IMR-90 (cell line): ENCODE data around the gene SLC25A46. TPM values are rescaled to one million over a fixed set of nuclear protein-coding genes. Genes with fewer than 3 reads are reported as not detected.

Source experiments
- ATAC-seq: fragments of 200-7000 bp; cut with Tn5 transposase; 2 replicates; pipeline ENCODE4 v1.9.1; 2020; ENCODE audit warnings: low read depth, mild to moderate bottlenecking, moderate library complexity
- BruUV-seq: library from RNA; stranded (reverse); fragments of 400-500 nt; replicated peaks from 2 replicates; lab custom pipeline; 2021; lab: Mats Ljungman, UMichigan
- CTCF ChIA-PET: fragments of 300-600 bp; formaldehyde crosslinking; extraction: SDS; loops from one replicate; lab custom pipeline; 2021; ENCODE audit warnings: antibody characterized with exemption; lab: Yijun Ruan, JAX
- POLR2A ChIA-PET: fragments of 300-600 bp; sonication (Branson Sonifier 250); formaldehyde crosslinking; loops from one replicate; lab custom pipeline; 2022; ENCODE audit warnings: antibody characterized with exemption; ENCODE audit not compliant: unreplicated experiment; lab: Charles Lee
- DNase-seq: peaks from one replicate; pipeline ENCODE4 v3.0.0; 2013
- H2AFZ ChIP-seq: replicated peaks from 2 replicates; pipeline ENCODE3; 2013; ENCODE audit warnings: low read length, mild to moderate bottlenecking; ENCODE audit not compliant: poor library complexity
- H2AK5ac ChIP-seq: 2 replicates; pipeline ENCODE4 v1.6.1; 2013; ENCODE audit warnings: low read depth, low read length, inconsistent platforms
- H2AK9ac ChIP-seq: replicated peaks from 2 replicates; pipeline ENCODE3; 2013; ENCODE audit warnings: mild to moderate bottlenecking, low read depth, low read length, moderate library complexity; ENCODE audit not compliant: poor library complexity
- H2BK120ac ChIP-seq: 2 replicates; pipeline ENCODE4 v1.6.1; 2013; ENCODE audit warnings: low read depth, low read length, inconsistent platforms
- H2BK15ac ChIP-seq: 3 replicates; pipeline ENCODE4 v1.6.1; 2013; ENCODE audit warnings: low read depth, low read length, inconsistent platforms
- H2BK20ac ChIP-seq: 2 replicates; pipeline ENCODE4 v1.6.1; 2013; ENCODE audit warnings: low read depth, mild to moderate bottlenecking, inconsistent platforms, low read length, moderate library complexity
- H2BK5ac ChIP-seq: 2 replicates; pipeline ENCODE4 v1.6.1; 2013; ENCODE audit warnings: mild to moderate bottlenecking, low read depth, low read length, inconsistent platforms; ENCODE audit not compliant: poor library complexity, severe bottlenecking
- H3K14ac ChIP-seq: replicated peaks from 2 replicates; pipeline ENCODE4 v1.6.1; 2013; ENCODE audit warnings: low read depth, low read length, inconsistent platforms
- H3K18ac ChIP-seq: 2 replicates; pipeline ENCODE4 v1.6.1; 2013; ENCODE audit warnings: low read depth, low read length, control low read depth
- H3K23ac ChIP-seq: 2 replicates; pipeline ENCODE4 v1.6.1; 2013; ENCODE audit warnings: low read depth, low read length, inconsistent platforms
- H3K27ac ChIP-seq: 2 replicates; pipeline ENCODE4 v1.5.1; 2013; ENCODE audit warnings: mild to moderate bottlenecking, control low read depth, low read length; ENCODE audit not compliant: insufficient read depth
- H3K27me3 ChIP-seq: 2 replicates; pipeline ENCODE4 v1.6.1; 2013; ENCODE audit warnings: low read length; ENCODE audit not compliant: control insufficient read depth, insufficient read depth
- H3K36me3 ChIP-seq: 2 replicates; pipeline ENCODE4 v1.6.1; 2013; ENCODE audit warnings: low read length, mixed read lengths; ENCODE audit not compliant: control insufficient read depth, insufficient read depth
- H3K4ac ChIP-seq: 2 replicates; pipeline ENCODE4 v1.6.1; 2013; ENCODE audit warnings: low read depth, low read length, inconsistent platforms
- H3K4me1 ChIP-seq: 2 replicates; pipeline ENCODE4 v1.6.1; 2013; ENCODE audit warnings: low read length, mixed read lengths; ENCODE audit not compliant: control insufficient read depth, insufficient read depth
- H3K4me2 ChIP-seq: 2 replicates; pipeline ENCODE4 v1.6.1; 2013; ENCODE audit warnings: low read depth, mild to moderate bottlenecking, control low read depth, low read length, moderate library complexity
- H3K4me3 ChIP-seq: 2 replicates; pipeline ENCODE4 v1.5.1; 2013; ENCODE audit warnings: low read depth, mild to moderate bottlenecking, control low read depth, low read length, moderate library complexity; ENCODE audit not compliant: insufficient read depth
- H3K56ac ChIP-seq: 2 replicates; pipeline ENCODE4 v1.6.1; 2013; ENCODE audit warnings: low read length, inconsistent platforms; ENCODE audit not compliant: insufficient read depth; ENCODE audit errors: extremely low read depth
- H3K79me1 ChIP-seq, 2 experiments: 2 replicates each; pipeline ENCODE4 v1.6.1; 2013; ENCODE audit warnings: low read length in 2 of 2, inconsistent platforms in 1 of 2, low read depth in 1 of 2
- H3K9ac ChIP-seq: 2 replicates; pipeline ENCODE4 v1.6.1; 2013; ENCODE audit warnings: low read depth, low read length, control low read depth
- H3K9me1 ChIP-seq: 2 replicates; pipeline ENCODE4 v1.6.1; 2013; ENCODE audit warnings: low read length, inconsistent platforms; ENCODE audit not compliant: insufficient read depth
- H3K9me3 ChIP-seq: 2 replicates; pipeline ENCODE4 v1.6.1; 2013; ENCODE audit warnings: low read length; ENCODE audit not compliant: control insufficient read depth, insufficient read depth
- H4K20me1 ChIP-seq: 2 replicates; pipeline ENCODE4 v1.6.1; 2013; ENCODE audit warnings: low read length, inconsistent platforms; ENCODE audit not compliant: insufficient read depth
- H4K5ac ChIP-seq: 2 replicates; pipeline ENCODE4 v1.6.1; 2013; ENCODE audit warnings: mild to moderate bottlenecking, low read depth, low read length, control low read depth
- H4K8ac ChIP-seq, 2 experiments: 2 replicates each; pipeline ENCODE4 v1.6.1; 2013; ENCODE audit warnings: low read depth in 2 of 2, low read length in 2 of 2, control low read depth in 1 of 2, inconsistent platforms in 1 of 2
- H4K91ac ChIP-seq: 2 replicates; pipeline ENCODE4 v1.6.1; 2013; ENCODE audit warnings: low read depth, low read length, inconsistent platforms; ENCODE audit not compliant: insufficient read depth
- BHLHE40 ChIP-seq: fragments of 150-350 bp; IDR thresholded peaks from 2 replicates; pipeline ENCODE4 v1.6.1; 2016; ENCODE audit warnings: mild to moderate bottlenecking, low read depth, low read length
- CEBPB ChIP-seq: IDR thresholded peaks from 2 replicates; pipeline ENCODE4 v1.6.1; 2012; ENCODE audit warnings: low read depth, low read length, improper control_type of control experiment
- CHD1 ChIP-seq: IDR thresholded peaks from 2 replicates; pipeline ENCODE4 v1.6.1; 2012; ENCODE audit warnings: low read depth, low read length, improper control_type of control experiment
- CTCF ChIP-seq: conservative IDR thresholded peaks from 2 replicates; pipeline ENCODE4 v1.5.1; 2012; ENCODE audit warnings: mild to moderate bottlenecking, low read depth, low read length, improper control_type of control experiment
- FOS ChIP-seq: fragments of 150-350 bp; IDR thresholded peaks from 2 replicates; pipeline ENCODE4 v1.6.1; 2016; ENCODE audit warnings: low read depth, low read length
- MAZ ChIP-seq: IDR thresholded peaks from 2 replicates; pipeline ENCODE4 v1.6.1; 2012; ENCODE audit warnings: low read depth, mild to moderate bottlenecking, low read length, improper control_type of control experiment, moderate library complexity, borderline replicate concordance
- MXI1 ChIP-seq: IDR thresholded peaks from 2 replicates; pipeline ENCODE4 v1.6.1; 2012; ENCODE audit warnings: low read depth, mild to moderate bottlenecking, low read length, moderate library complexity, borderline replicate concordance
- NFE2L2 ChIP-seq: fragments of 150-350 bp; IDR thresholded peaks from 2 replicates; pipeline ENCODE4 v1.6.1; 2016; ENCODE audit warnings: low read depth, mild to moderate bottlenecking, low read length
- POLR2A ChIP-seq: IDR thresholded peaks from 2 replicates; pipeline ENCODE4 v1.6.1; 2012; ENCODE audit warnings: mild to moderate bottlenecking, low read depth, low read length
- RAD21 ChIP-seq: IDR thresholded peaks from 2 replicates; pipeline ENCODE4 v1.6.1; 2012; ENCODE audit warnings: low read length, improper control_type of control experiment
- RCOR1 ChIP-seq: IDR thresholded peaks from 2 replicates; pipeline ENCODE4 v1.6.1; 2012; ENCODE audit warnings: mild to moderate bottlenecking, low read length, improper control_type of control experiment; ENCODE audit not compliant: insufficient replicate concordance
- RFX5 ChIP-seq: IDR thresholded peaks from 2 replicates; pipeline ENCODE4 v1.8.0; 2012; ENCODE audit warnings: low read depth, mild to moderate bottlenecking, low read length, moderate library complexity
- SMC3 ChIP-seq: fragments of 150-350 bp; IDR thresholded peaks from 2 replicates; pipeline ENCODE4 v1.6.1; 2016; ENCODE audit warnings: low read depth, mild to moderate bottlenecking, antibody characterized with exemption, low read length, moderate library complexity
- USF2 ChIP-seq: fragments of 150-350 bp; IDR thresholded peaks from 2 replicates; pipeline ENCODE4 v1.6.1; 2017; ENCODE audit warnings: mild to moderate bottlenecking, antibody characterized with exemption, low read length, low read depth
- WGBS, 2 experiments: methylation state at CpG; one replicate each; pipeline versions ENCODE4 v1.1.5 to v1.1.7; 2013; ENCODE audit warnings: missing lambda C conversion rate in 2 of 2; ENCODE audit not compliant: insufficient read length in 1 of 2; ENCODE audit errors: extremely low coverage in 2 of 2; 5-methylcytosine and 5-hydroxymethylcytosine counted together
- dilution Hi-C: fragments of 300-500 bp; cut with HindIII; formaldehyde crosslinking; loops from one replicate; pipeline ENCODE4 v1.14.3; 2018; ENCODE audit warnings: low sequenced_read_pairs; ENCODE audit not compliant: unreplicated experiment
- in situ Hi-C: fragments of 300-500 bp; cut with MboI; formaldehyde crosslinking; loops from 3 replicates; pipeline ENCODE4 v1.14.3; 2019; ENCODE audit warnings: low sequenced_read_pairs, inconsistent platforms, mixed read lengths
- intact Hi-C: fragments of 100-400 bp; cut with micrococcal nuclease; formaldehyde crosslinking; loops from 2 replicates; pipeline ENCODE4 v1.10.0; 2022
- polyA plus RNA-seq, 3 experiments: library from polyadenylated mRNA; depleted of rRNA; stranded (reverse); fragments of >200 nt; gene quantifications; 2 replicates each; pipeline ENCODE4 v1.2.3, GENCODE V29; 2012; ENCODE audit warnings: low replicate concordance in 1 of 3
- total RNA-seq: library from RNA; depleted of rRNA; stranded (reverse); fragments of >200 nt; gene quantifications from 2 replicates; pipeline ENCODE4 v1.2.3, GENCODE V29; 2012
- TF ChIP-seq, protein P1 (sequence below): fragments of 150-350 bp; IDR thresholded peaks from 2 replicates; pipeline ENCODE4 v1.6.1; 2016; ENCODE audit warnings: low read depth, mild to moderate bottlenecking, low read length, moderate library complexity, borderline replicate concordance

The SLC25A46 gene
- total and polyA plus RNA-seq, 2 of the 4 experiments (the other 2 are of a cell fraction), result 25.1 to 67.9 TPM

DNA sequence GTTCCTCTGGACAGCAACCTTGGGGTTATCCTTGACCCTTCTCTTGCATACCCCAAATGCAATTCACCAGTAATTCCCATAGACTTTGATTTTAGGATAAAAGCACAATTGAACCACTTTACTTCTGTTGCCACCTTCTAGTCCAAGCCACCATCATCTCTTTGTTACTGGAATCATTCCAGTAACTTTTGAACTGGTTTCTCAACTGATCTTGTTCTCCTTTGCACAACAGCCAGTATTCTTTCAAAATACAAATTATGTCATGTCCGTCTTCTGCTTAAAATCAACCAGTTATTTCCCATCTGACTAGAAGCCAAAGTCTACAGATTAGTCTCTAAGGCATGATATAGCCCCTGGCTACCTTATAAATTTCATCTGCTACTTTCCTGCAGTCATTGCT is 21.4 kb downstream of the SLC25A46 start:
- Histone ChIP-seq H3K4me2 (no peak overlapping the region), H4K8ac (no peak overlapping the region), H2BK20ac (no peak overlapping the region), H3K27ac (no peak overlapping the region), H3K18ac (no peak overlapping the region), H2AK5ac (no peak overlapping the region), H2BK120ac (no peak overlapping the region), H4K91ac (no peak overlapping the region), H3K56ac (no peak overlapping the region), H3K14ac (no peak overlapping the region), H3K4me3 (no peak overlapping the region), H3K9me1 (no peaks in the 10 kb centered on the region), H4K20me1 (no peaks in the 10 kb centered on the region), H3K36me3 (peaks cover 10% of the 10 kb centered on the region), H2BK5ac (no peak overlapping the region), H3K23ac (no peak overlapping the region), H4K5ac (no peak overlapping the region), H3K27me3 (no peaks in the 10 kb centered on the region), H2AK9ac (no peak overlapping the region), H3K79me1 (peaks cover 0 to 4% of the 10 kb centered on the region in 2 experiments; a peak in 1 of 4 replicates), H3K4ac (no peak overlapping the region), H2AFZ (no peak overlapping the region), H3K4me1 (no peaks in the 10 kb centered on the region), H3K9ac (no peak overlapping the region), H2BK15ac (no peak overlapping the region), H3K9me3 (no peaks in the 10 kb centered on the region)
- ATAC-seq, result no peak
- no TSS peak for BruUV-seq
- DNase-seq, result no peak
- POLR2A ChIA-PET, result no interaction called here
- intact Hi-C loops (loop anchor here (10.0 kb wide), 1 partner anchor 995 kb away; the partner anchor contains the start of gene NREP), dilution Hi-C loops (no loop called here), in situ Hi-C loops (loop anchor here (25.0 kb wide), 2 partner anchors 702 to 1402 kb away; no protein-coding TSS in a partner anchor)
- CTCF ChIA-PET, result no interaction called here
- TF ChIP-seq MXI1, result no peak
- no peak for TF ChIP-seq RCOR1
- TF ChIP-seq USF2, result no peak
- TF ChIP-seq CEBPB, result no peak
- no peak for TF ChIP-seq SMC3
- no peak for TF ChIP-seq POLR2A
- TF ChIP-seq CTCF, result no peak
- no peak for TF ChIP-seq RFX5
- TF ChIP-seq NFE2L2, result no peak
- TF ChIP-seq MAZ, result no peak
- TF ChIP-seq FOS, result no peak
- TF ChIP-seq, protein P1, sequence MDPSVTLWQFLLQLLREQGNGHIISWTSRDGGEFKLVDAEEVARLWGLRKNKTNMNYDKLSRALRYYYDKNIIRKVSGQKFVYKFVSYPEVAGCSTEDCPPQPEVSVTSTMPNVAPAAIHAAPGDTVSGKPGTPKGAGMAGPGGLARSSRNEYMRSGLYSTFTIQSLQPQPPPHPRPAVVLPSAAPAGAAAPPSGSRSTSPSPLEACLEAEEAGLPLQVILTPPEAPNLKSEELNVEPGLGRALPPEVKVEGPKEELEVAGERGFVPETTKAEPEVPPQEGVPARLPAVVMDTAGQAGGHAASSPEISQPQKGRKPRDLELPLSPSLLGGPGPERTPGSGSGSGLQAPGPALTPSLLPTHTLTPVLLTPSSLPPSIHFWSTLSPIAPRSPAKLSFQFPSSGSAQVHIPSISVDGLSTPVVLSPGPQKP, result no peak
- no peak for TF ChIP-seq CHD1
- TF ChIP-seq RAD21, result no peak
- no peak for TF ChIP-seq BHLHE40
- WGBS, 2 experiments, result 100% methylated on average over 1 of the region's 1 CpG; no CpG with 5 or more reads in 1 of the 2 experiments
